GM12878 (cell line): ENCODE data around the gene UBLCP1. TPM values are rescaled to one million over a fixed set of nuclear protein-coding genes. Genes with fewer than 3 reads are reported as not detected.

ENCODE experiments used
- ATAC-seq: fragments of 200-7000 bp; cut with Tn5 transposase; 3 replicates; pipeline ENCODE4 v1.9.1; 2020; ENCODE audit warnings: mild to moderate bottlenecking, moderate library complexity
- BruUV-seq: library from RNA; stranded (reverse); fragments of 400-500 nt; replicated peaks from 2 replicates; lab custom pipeline; 2021; lab: Mats Ljungman, UMichigan
- CTCF ChIA-PET: fragments of 300-600 bp; sonication (Branson Sonifier 250); formaldehyde crosslinking; extraction: SDS; loops from one replicate; lab custom pipeline; 2021; ENCODE audit warnings: inconsistent platforms; lab: Yijun Ruan, JAX
- POLR2A ChIA-PET: fragments of 350-600 bp; formaldehyde crosslinking; extraction: SDS; loops from one replicate; lab custom pipeline; 2021; ENCODE audit warnings: inconsistent platforms; lab: Charles Lee
- RAD21 ChIA-PET: fragments of 300-600 bp; sonication (Branson Sonifier 250); formaldehyde crosslinking; loops from one replicate; lab custom pipeline; 2023; ENCODE audit warnings: antibody characterized with exemption; ENCODE audit not compliant: unreplicated experiment; lab: Charles Lee
- SMC1A ChIA-PET: fragments of 300-600 bp; sonication (Branson Sonifier 250); formaldehyde crosslinking; loops from one replicate; lab custom pipeline; 2023; ENCODE audit not compliant: unreplicated experiment, uncharacterized antibody; lab: Charles Lee
- DNase-seq: peaks from one replicate; pipeline ENCODE4 v3.0.0-alpha.2; 2011; ENCODE audit warnings: low read depth, low spot score
- FAIRE-seq: peaks from 3 replicates; lab custom pipeline; 2011; peaks lifted over from hg19 to GRCh38; lab: Jason Lieb, UNC
- H2AFZ ChIP-seq: 2 replicates; pipeline ENCODE4 v1.6.0; 2011; ENCODE audit warnings: low read depth, low read length, control low read depth; ENCODE audit not compliant: control insufficient read depth
- H3K27ac ChIP-seq: 2 replicates; pipeline ENCODE4 v1.5.1; 2011; ENCODE audit warnings: control low read depth; ENCODE audit not compliant: control insufficient read depth, insufficient read depth
- H3K27me3 ChIP-seq, 2 experiments: replicated peaks in 1 of 2; 2 replicates each; pipeline versions ENCODE4 v1.6.0 to v1.6.1; 2011; ENCODE audit warnings: low read length in 1 of 2; ENCODE audit not compliant: control insufficient read depth in 2 of 2, insufficient read depth in 2 of 2
- H3K36me3 ChIP-seq, 2 experiments: 2 replicates each; pipeline ENCODE4 v1.5.1; 2011; ENCODE audit warnings: low read length in 1 of 2; ENCODE audit not compliant: control insufficient read depth in 2 of 2, insufficient read depth in 2 of 2
- H3K4me1 ChIP-seq: 2 replicates; pipeline ENCODE4 v1.6.1; 2011; ENCODE audit warnings: mild to moderate bottlenecking, low read length, moderate library complexity, mixed read lengths; ENCODE audit not compliant: control insufficient read depth, insufficient read depth
- H3K4me2 ChIP-seq: 2 replicates; pipeline ENCODE4 v1.6.0; 2011; ENCODE audit warnings: control low read depth; ENCODE audit not compliant: control insufficient read depth, insufficient read depth
- H3K4me3 ChIP-seq: fragments of 200-600 bp; sonication (generic); 2 replicates; pipeline ENCODE4 v1.5.1; 2016
- H3K79me2 ChIP-seq: 2 replicates; pipeline ENCODE4 v1.6.0; 2011; ENCODE audit warnings: low read length; ENCODE audit not compliant: control insufficient read depth, insufficient read depth
- H3K9ac ChIP-seq: 2 replicates; pipeline ENCODE4 v1.8.0; 2011; ENCODE audit warnings: low read length, control low read depth, mixed read lengths; ENCODE audit not compliant: control insufficient read depth, insufficient read depth
- H3K9me3 ChIP-seq: replicated peaks from 3 replicates; pipeline ENCODE4 v1.5.1; 2011; ENCODE audit warnings: mild to moderate bottlenecking, low read length; ENCODE audit not compliant: control insufficient read depth, insufficient read depth
- H4K20me1 ChIP-seq: 2 replicates; pipeline ENCODE4 v1.6.0; 2011; ENCODE audit not compliant: control insufficient read depth, insufficient read depth
- BCL11A ChIP-seq: IDR thresholded peaks from 2 replicates; pipeline ENCODE4 v1.6.1; 2011; ENCODE audit warnings: low read depth, low read length
- DPF2 ChIP-seq: fragments of 450-650 bp; IDR thresholded peaks from 2 replicates; pipeline ENCODE4 v1.6.1; 2017; ENCODE audit warnings: mild to moderate bottlenecking
- EED ChIP-seq: sonication (generic); IDR thresholded peaks from 2 replicates; pipeline ENCODE4 v1.6.1; 2016; ENCODE audit warnings: antibody characterized with exemption, low read depth
- HDAC2 ChIP-seq: fragments of 200-600 bp; sonication (generic); IDR thresholded peaks from 2 replicates; pipeline ENCODE4 v1.6.1; 2017
- MXI1 ChIP-seq: fragments of 150-350 bp; IDR thresholded peaks from 2 replicates; pipeline ENCODE4 v1.6.1; 2011; ENCODE audit warnings: low read depth, mild to moderate bottlenecking, inconsistent platforms, low read length, improper control_type of control experiment
- NKRF ChIP-seq: fragments of 450-650 bp; conservative IDR thresholded peaks from 2 replicates; pipeline ENCODE4 v1.6.1; 2017; ENCODE audit warnings: mild to moderate bottlenecking, moderate library complexity
- PKNOX1 ChIP-seq: fragments of 450-650 bp; IDR thresholded peaks from 2 replicates; pipeline ENCODE4 v1.6.1; 2016; ENCODE audit warnings: mild to moderate bottlenecking
- SP1 ChIP-seq: IDR thresholded peaks from one replicate; pipeline ENCODE4 v1.6.1; 2011; ENCODE audit warnings: low read depth, low read length
- SUPT20H ChIP-seq: IDR thresholded peaks from 2 replicates; pipeline ENCODE4 v1.6.1; 2011; ENCODE audit warnings: low read depth, mild to moderate bottlenecking, low read length, moderate library complexity, borderline replicate concordance; ENCODE audit not compliant: control insufficient read depth
- ZBTB33 ChIP-seq: fragments of 450-650 bp; IDR thresholded peaks from 2 replicates; pipeline ENCODE4 v1.6.1; 2017; ENCODE audit warnings: mild to moderate bottlenecking
- in situ Hi-C: fragments of 300-500 bp; cut with MboI; formaldehyde crosslinking; loops from 9 replicates; pipeline ENCODE4 v1.14.3; 2018; ENCODE audit warnings: mixed read lengths
- intact Hi-C: fragments of 100-400 bp; cut with micrococcal nuclease; formaldehyde crosslinking; loops from one replicate; pipeline ENCODE4 v1.14.2; 2022; ENCODE audit not compliant: unreplicated experiment
- polyA plus RNA-seq, 11 experiments: library from polyadenylated mRNA; depleted of rRNA in 4 of 11; unstranded in 6 of 11; stranded (reverse) in 5 of 11; fragments of >200 nt; fragmentation: Nextera tagmentation in 4 of 11; fragmentation: Illumina TruSeq in 1 of 11; extraction: Ambion mirVana in 4 of 11; extraction: Trizol in 1 of 11; gene quantifications; 1 replicate in 1 of 11; 2 replicates in 10 of 11; pipeline versions ENCODE4 v1.2.1 to v1.2.3, GENCODE V29; 2011 to 2016; ENCODE audit warnings: inconsistent platforms in 2 of 11, missing spikeins in 2 of 11, low read depth in 1 of 11
- total RNA-seq, 4 experiments: library from RNA; depleted of rRNA in 3 of 4; stranded (reverse); fragments of >200 nt in 3 of 4; fragmentation: Illumina TruSeq in 1 of 4; extraction: Trizol in 1 of 4; gene quantifications; 2 replicates each; pipeline versions ENCODE4 v1.2.1 to v1.2.3, GENCODE V29; 2013 to 2021

Gene UBLCP1
- total and polyA plus RNA-seq, 10 of the 15 experiments (the other 5 are each of a cell fraction or from before 2014, with no cell fraction given) = 18.8 to 44.2 (median 32.1) TPM

GRCh38 chr5:159273923-159274322, 10.8 kb downstream of the UBLCP1 start:
- RAD21 ChIA-PET = interaction anchor here (3.0 kb wide), 1 partner anchor 117 kb away, joined by 18 read pairs; no protein-coding TSS in a partner anchor
- Histone ChIP-seq H3K9ac (no peak overlapping the region), H3K36me3 (peaks cover 0 to 4% of the 10 kb centered on the region in 2 experiments; a peak in 1 of 4 replicates), H4K20me1 (no peaks in the 10 kb centered on the region), H3K79me2 (no peaks in the 10 kb centered on the region), H3K27ac (no peak overlapping the region), H3K4me3 (no peak overlapping the region), H2AFZ (no peak overlapping the region), H3K4me1 (no peaks in the 10 kb centered on the region), H3K27me3 (no peaks in the 10 kb centered on the region), H3K9me3 (no peaks in the 10 kb centered on the region), H3K4me2 (no peak overlapping the region)
- no peak for DNase-seq
- ATAC-seq = no peak
- BruUV-seq = no TSS peak
- no peak for FAIRE-seq
- CTCF ChIA-PET = interaction anchor here (0.9 to 2.7 kb wide), 7 partner anchors 10 to 1199 kb away, joined by 3 to 15 read pairs (median 3); no protein-coding TSS in a partner anchor
- intact Hi-C loops = no loop called here
- SMC1A ChIA-PET = interaction anchor here (0.8 to 2.1 kb wide), 13 partner anchors 8 to 425 kb away, joined by 3 to 17 read pairs (median 3); no protein-coding TSS in a partner anchor
- TF ChIP-seq ZBTB33 (no peak), DPF2 (no peak), SUPT20H (no peak), MXI1 (no peak), HDAC2 (no peak), NKRF (no peak), EED (no peak), BCL11A (no peak), PKNOX1 (no peak), SP1 (no peak)
- in situ Hi-C loops = no loop called here
- POLR2A ChIA-PET = interaction anchor here (0.6 kb wide), 1 partner anchor 1147 kb away, joined by 3 read pairs; no protein-coding TSS in a partner anchor
